Hepatocyte (in vitro differentiated cells): ENCODE measurements around the gene TEAD3.

Experiments
- EZH2 ChIP-seq: fragments of 200-600 bp; sonication (generic); IDR thresholded peaks from 2 replicates; pipeline ENCODE4 v1.6.1; 2016; ENCODE audit warnings: antibody characterized with exemption, mild to moderate bottlenecking, borderline replicate concordance
- TF ChIP-seq, protein P1 (sequence below): fragments of 200-600 bp; sonication (generic); IDR thresholded peaks from 2 replicates; pipeline ENCODE4 v1.5.1; 2016; ENCODE audit warnings: antibody characterized with exemption, mild to moderate bottlenecking; ENCODE audit not compliant: poor library complexity

DNA sequence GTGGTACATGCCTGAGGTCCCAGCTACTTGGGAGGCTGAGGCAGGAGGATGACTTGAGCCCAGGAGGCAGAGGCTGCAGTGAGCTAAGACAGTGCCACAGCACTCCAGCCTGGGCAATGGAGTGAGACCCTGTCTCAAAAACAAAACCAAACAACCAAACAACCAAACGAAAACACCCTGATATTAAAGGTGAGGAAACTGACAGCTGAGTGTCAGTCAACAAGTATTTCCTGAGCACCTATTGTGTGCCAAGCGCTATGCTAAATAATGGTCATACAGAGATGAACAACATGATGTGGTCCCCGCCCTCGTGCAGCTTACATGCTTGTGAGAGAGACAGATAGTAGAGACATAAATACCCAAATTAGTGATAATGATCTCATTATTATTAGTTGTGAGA is 17.7 kb upstream of the TEAD3 start:
- TF ChIP-seq, protein P1, sequence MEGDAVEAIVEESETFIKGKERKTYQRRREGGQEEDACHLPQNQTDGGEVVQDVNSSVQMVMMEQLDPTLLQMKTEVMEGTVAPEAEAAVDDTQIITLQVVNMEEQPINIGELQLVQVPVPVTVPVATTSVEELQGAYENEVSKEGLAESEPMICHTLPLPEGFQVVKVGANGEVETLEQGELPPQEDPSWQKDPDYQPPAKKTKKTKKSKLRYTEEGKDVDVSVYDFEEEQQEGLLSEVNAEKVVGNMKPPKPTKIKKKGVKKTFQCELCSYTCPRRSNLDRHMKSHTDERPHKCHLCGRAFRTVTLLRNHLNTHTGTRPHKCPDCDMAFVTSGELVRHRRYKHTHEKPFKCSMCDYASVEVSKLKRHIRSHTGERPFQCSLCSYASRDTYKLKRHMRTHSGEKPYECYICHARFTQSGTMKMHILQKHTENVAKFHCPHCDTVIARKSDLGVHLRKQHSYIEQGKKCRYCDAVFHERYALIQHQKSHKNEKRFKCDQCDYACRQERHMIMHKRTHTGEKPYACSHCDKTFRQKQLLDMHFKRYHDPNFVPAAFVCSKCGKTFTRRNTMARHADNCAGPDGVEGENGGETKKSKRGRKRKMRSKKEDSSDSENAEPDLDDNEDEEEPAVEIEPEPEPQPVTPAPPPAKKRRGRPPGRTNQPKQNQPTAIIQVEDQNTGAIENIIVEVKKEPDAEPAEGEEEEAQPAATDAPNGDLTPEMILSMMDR, result no peak
- TF ChIP-seq EZH2, result no peak
